ENCODE measurements around the gene INA. TPM values are rescaled to one million over a fixed set of nuclear protein-coding genes. Genes with fewer than 3 reads are reported as not detected.
"Not testable (repeated sequence)": the region's sequence is repeated elsewhere in the genome, so short reads cannot be mapped to it uniquely, and the experiment has no call there.

INA gene
- total RNA-seq, 4 donors from 2014 or later, result 0.60 to 1.3 TPM; not detected in 2

- DNase-seq (ENCODE audit: low spot score in 2 of 2), result no peak
- Histone ChIP-seq H3K4me3 (no peak overlapping the region), H3K36me3 (no peaks in the 10 kb centered on the region), H3K9me3 (no peaks in the 10 kb centered on the region), H3K4me1 (no peaks in the 10 kb centered on the region), H3K27ac (no peak overlapping the region), H3K27me3 (peaks cover 9% of the 10 kb centered on the region)
- TF ChIP-seq CTCF (IDR thresholded peaks at IDR 0.05), result no peak
- TF ChIP-seq EP300 (IDR thresholded peaks at IDR 0.05), result no peak
- no peak for TF ChIP-seq POLR2AphosphoS5 (IDR thresholded peaks at IDR 0.05)
- TF ChIP-seq POLR2A (IDR thresholded peaks at IDR 0.05), result no peak
These were observed 19.1 kb upstream of the INA start for GRCh38 chr10:103257812-103258211.

GRCh38 chr10:103258928-103259327 is 18.0 kb upstream of the INA start:
- H3K4me1 ChIP-seq, result not testable (repeated sequence)
- peaks cover 17% of the 10 kb centered on the region for H3K27me3 ChIP-seq

GRCh38 chr10:103259989-103260388 is 16.9 kb upstream of the INA start:
- no peak for DNase-seq (ENCODE audit: low spot score in 2 of 2)
- H3K27me3 ChIP-seq, result peaks cover 21% of the 10 kb centered on the region
- WGBS, result 90% methylated on average over 2 of the region's 5 CpGs
- H3K9me3 ChIP-seq, result no peaks in the 10 kb centered on the region
- H3K36me3 ChIP-seq, result no peaks in the 10 kb centered on the region
- H3K27ac ChIP-seq, result no peak overlapping the region
- no peak overlapping the region for H3K4me3 ChIP-seq
- TF ChIP-seq EP300 (IDR thresholded peaks at IDR 0.05) (no peak), POLR2AphosphoS5 (IDR thresholded peaks at IDR 0.05) (no peak), POLR2A (IDR thresholded peaks at IDR 0.05) (no peak), CTCF (IDR thresholded peaks at IDR 0.05) (no peak)
- H3K4me1 ChIP-seq, result no peaks in the 10 kb centered on the region

More at GRCh38 chr10:103258928-103259327, 18.0 kb upstream of the INA start:
- not testable (repeated sequence) for H3K9me3 ChIP-seq; H3K27ac ChIP-seq; H3K4me3 ChIP-seq; H3K36me3 ChIP-seq; DNase-seq (ENCODE audit: low spot score in 2 of 2)
- 93% methylated on average over 4 of the region's 4 CpGs for WGBS

GRCh38 chr10:103262229-103262628 is 14.7 kb upstream of the INA start:
- 73% methylated on average over 3 of the region's 3 CpGs for WGBS
- TF ChIP-seq EP300 (IDR thresholded peaks at IDR 0.05), result no peak
- no peak for TF ChIP-seq POLR2A (IDR thresholded peaks at IDR 0.05)
- no peak for TF ChIP-seq POLR2AphosphoS5 (IDR thresholded peaks at IDR 0.05)
- TF ChIP-seq CTCF (IDR thresholded peaks at IDR 0.05), result no peak

GRCh38 chr10:103265717-103266329 is 11.1 kb upstream of the INA start:
- WGBS, result 28% methylated on average over 11 of the region's 11 CpGs

More at GRCh38 chr10:103262229-103262628, 14.7 kb upstream of the INA start:
- Histone ChIP-seq H3K4me1 (no peaks in the 10 kb centered on the region), H3K9me3 (no peaks in the 10 kb centered on the region), H3K27ac (no peak overlapping the region), H3K27me3 (peaks cover 39% of the 10 kb centered on the region), H3K4me3 (no peak overlapping the region), H3K36me3 (no peaks in the 10 kb centered on the region)
- DNase-seq (ENCODE audit: low spot score in 2 of 2), result no peak

More at GRCh38 chr10:103265717-103266329, 11.1 kb upstream of the INA start:
- H3K4me3 ChIP-seq, result no peak overlapping the region
- no peaks in the 10 kb centered on the region for H3K9me3 ChIP-seq
- no peak for DNase-seq (ENCODE audit: low spot score in 2 of 2)
- H3K27ac ChIP-seq, result no peak overlapping the region
- TF ChIP-seq POLR2AphosphoS5 (IDR thresholded peaks at IDR 0.05) (no peak), POLR2A (IDR thresholded peaks at IDR 0.05) (no peak), CTCF (IDR thresholded peaks at IDR 0.05) (no peak), EP300 (IDR thresholded peaks at IDR 0.05) (no peak)
- no peaks in the 10 kb centered on the region for H3K36me3 ChIP-seq
- H3K4me1 ChIP-seq, result no peaks in the 10 kb centered on the region
- peaks cover 49% of the 10 kb centered on the region for H3K27me3 ChIP-seq

Measured in suprapubic skin (tissue), 4 donors.